Measurements from ENCODE around the gene CLEC18B. TPM values are rescaled to one million over a fixed set of nuclear protein-coding genes. Genes with fewer than 3 reads are reported as not detected.
"Not testable (repeated sequence)": the region's sequence is repeated elsewhere in the genome, so short reads cannot be mapped to it uniquely, and the experiment has no call there.

The CLEC18B gene
- total RNA-seq, 4 donors from 2014 or later: 0.69 TPM; not detected in 3

DNA sequence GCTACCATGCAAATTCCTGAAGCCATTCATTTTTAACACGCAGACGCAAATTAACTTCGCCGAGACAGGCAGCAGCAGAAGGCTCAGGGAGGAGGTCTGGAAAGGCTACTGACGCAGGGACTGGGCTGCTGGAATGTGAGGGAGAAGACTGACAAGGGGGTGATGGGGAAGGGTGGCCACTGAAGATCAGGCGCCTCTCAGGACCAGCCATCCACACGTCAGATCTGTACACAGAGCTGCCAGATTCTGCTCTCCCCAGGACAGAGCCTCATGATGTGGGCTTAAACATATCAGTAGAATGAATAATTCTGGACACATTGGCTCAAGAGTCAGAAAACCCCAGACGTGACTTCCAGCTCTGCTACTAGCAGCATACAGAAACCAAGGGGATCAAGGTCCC, 25.6 kb upstream of the CLEC18B start:
- H3K27ac ChIP-seq: no peak overlapping the region
- no peaks in the 10 kb centered on the region for H3K27me3 ChIP-seq
- TF ChIP-seq POLR2A (IDR thresholded peaks at IDR 0.05): no peak
- TF ChIP-seq, protein P1, sequence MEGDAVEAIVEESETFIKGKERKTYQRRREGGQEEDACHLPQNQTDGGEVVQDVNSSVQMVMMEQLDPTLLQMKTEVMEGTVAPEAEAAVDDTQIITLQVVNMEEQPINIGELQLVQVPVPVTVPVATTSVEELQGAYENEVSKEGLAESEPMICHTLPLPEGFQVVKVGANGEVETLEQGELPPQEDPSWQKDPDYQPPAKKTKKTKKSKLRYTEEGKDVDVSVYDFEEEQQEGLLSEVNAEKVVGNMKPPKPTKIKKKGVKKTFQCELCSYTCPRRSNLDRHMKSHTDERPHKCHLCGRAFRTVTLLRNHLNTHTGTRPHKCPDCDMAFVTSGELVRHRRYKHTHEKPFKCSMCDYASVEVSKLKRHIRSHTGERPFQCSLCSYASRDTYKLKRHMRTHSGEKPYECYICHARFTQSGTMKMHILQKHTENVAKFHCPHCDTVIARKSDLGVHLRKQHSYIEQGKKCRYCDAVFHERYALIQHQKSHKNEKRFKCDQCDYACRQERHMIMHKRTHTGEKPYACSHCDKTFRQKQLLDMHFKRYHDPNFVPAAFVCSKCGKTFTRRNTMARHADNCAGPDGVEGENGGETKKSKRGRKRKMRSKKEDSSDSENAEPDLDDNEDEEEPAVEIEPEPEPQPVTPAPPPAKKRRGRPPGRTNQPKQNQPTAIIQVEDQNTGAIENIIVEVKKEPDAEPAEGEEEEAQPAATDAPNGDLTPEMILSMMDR (IDR thresholded peaks at IDR 0.05): no peak
- no peak overlapping the region for H3K4me3 ChIP-seq
- peaks cover 0 to 3% of the 10 kb centered on the region in 2 donors for H3K4me1 ChIP-seq
- H3K36me3 ChIP-seq: no peaks in the 10 kb centered on the region
- no peak for DNase-seq
- intact Hi-C loops (cut with DNase I; ENCODE audit: low total_unique reads): no loop called here
- H3K9me3 ChIP-seq: no peaks in the 10 kb centered on the region

DNA sequence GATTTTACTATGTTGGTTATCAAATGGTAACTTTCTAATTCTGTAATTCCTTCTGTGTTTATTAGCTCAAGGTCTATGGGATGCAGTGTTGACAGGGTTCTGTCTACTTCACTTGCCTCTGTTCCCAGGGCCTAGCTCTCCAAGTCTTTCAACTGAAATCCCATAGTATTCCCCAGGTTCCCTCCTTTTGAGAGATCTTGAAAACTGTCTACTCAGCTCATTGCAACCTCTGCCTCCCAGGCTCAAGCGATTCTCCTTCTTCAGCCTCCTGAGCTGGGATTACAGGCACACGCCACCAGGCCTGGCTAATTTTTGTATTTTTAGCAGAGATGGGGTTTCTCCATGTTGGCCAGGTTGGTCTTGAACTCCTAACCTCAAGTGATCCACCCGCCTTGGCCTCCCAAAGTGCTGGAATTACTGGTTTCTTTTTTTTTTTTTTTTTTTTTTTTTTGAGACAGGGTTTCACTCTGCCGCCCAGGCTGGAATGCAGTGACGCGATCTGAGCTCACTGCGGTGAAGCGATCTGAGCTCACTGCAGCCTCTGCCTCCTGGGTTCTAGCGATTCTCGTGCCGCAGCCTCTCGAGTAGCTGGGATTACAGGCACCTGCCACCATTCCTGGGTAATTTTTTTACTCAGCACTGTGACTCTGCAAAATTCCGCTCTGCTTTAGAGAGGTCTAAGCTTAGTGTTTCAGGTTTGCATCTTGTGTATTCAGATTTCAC, 22.5 kb upstream of the CLEC18B start:
- H3K27ac ChIP-seq; H3K27me3 ChIP-seq; H3K9me3 ChIP-seq; H3K36me3 ChIP-seq; H3K4me3 ChIP-seq; H3K4me1 ChIP-seq; DNase-seq; intact Hi-C loops (cut with DNase I; ENCODE audit: low total_unique reads): not testable (repeated sequence)

DNA sequence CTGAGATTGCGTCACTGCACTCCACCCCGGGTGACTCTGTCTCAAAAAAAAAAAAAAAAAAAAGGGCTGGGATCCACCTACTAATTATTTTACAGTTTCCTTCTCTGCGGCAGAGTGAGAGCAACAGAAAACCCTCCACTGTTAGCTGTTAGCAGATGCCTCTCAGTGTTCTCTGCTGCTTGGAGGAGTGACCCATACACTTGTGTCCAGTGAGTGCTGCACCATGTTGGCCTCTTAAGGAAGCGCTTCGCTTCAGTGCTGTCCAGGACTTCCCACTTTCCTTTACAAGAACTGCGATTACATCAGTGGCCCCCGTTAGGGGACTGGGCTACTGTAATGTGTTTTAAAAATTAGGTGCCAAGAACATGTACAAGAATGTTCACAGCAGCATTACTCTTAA, 18.4 kb upstream of the CLEC18B start:
- Histone ChIP-seq H3K36me3 (no peaks in the 10 kb centered on the region), H3K27ac (no peak overlapping the region), H3K27me3 (no peaks in the 10 kb centered on the region), H3K4me3 (no peak overlapping the region), H3K9me3 (no peaks in the 10 kb centered on the region), H3K4me1 (no peaks in the 10 kb centered on the region)
- intact Hi-C loops (cut with DNase I; ENCODE audit: low total_unique reads): no loop called here
- DNase-seq: no peak
- no peak for TF ChIP-seq POLR2A (IDR thresholded peaks at IDR 0.05)
- TF ChIP-seq, protein P1 (IDR thresholded peaks at IDR 0.05): no peak

DNA sequence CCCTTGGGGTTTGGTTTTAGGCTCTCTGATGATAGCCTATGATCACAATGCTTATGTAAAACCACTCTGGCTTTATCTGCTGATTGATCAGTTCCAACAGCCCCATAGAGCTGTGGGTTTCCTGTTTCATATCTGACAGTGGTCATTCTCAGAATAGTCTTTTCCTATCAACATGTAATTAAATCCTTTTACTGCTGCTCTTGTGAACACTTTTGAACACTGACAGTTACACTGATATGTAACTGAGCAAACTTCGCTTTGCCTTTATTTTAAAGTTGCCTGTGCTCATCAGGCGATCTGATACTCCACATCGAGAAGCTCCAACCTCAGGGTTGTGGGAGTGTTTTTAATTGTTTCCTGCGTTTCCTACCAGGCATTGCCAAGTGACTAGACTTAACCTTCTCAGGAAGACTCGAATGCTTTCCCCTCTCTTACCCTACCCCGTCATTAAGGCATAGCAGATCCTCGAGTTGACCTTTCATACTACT, 17.3 kb upstream of the CLEC18B start:
- Histone ChIP-seq H3K4me3 (no peak overlapping the region), H3K9me3 (no peaks in the 10 kb centered on the region), H3K4me1 (no peaks in the 10 kb centered on the region), H3K27me3 (no peaks in the 10 kb centered on the region), H3K36me3 (no peaks in the 10 kb centered on the region), H3K27ac (no peak overlapping the region)
- intact Hi-C loops (cut with DNase I; ENCODE audit: low total_unique reads): no loop called here
- DNase-seq: no peak
- no peak for TF ChIP-seq POLR2A (IDR thresholded peaks at IDR 0.05)
- TF ChIP-seq, protein P1 (IDR thresholded peaks at IDR 0.05): no peak

DNA sequence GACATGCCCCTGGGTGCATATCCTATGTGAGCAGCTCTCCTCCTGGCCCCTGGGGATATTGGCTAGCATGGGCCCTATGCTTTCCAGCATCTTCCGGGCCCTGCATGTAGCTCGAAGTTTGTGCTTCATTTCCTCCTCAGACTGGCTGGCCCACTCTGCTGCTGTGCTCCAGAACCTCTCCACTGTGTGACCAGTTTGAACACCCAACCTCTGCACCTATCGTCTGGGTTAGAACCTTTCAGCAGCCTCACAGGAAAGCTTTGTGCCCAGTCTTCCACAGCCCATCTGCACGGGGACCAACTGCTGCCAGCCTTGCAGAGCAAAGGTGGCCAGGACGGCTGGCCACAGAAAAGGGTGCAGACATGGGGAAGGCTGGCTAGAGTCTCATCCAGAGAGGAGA, 10.2 kb upstream of the CLEC18B start:
- no peak for TF ChIP-seq POLR2A (IDR thresholded peaks at IDR 0.05)
- TF ChIP-seq, protein P1 (IDR thresholded peaks at IDR 0.05): no peak
- no peaks in the 10 kb centered on the region for H3K36me3 ChIP-seq
- H3K27ac ChIP-seq: no peak overlapping the region
- no peak for DNase-seq
- H3K9me3 ChIP-seq: no peaks in the 10 kb centered on the region
- intact Hi-C loops (cut with DNase I; ENCODE audit: low total_unique reads): no loop called here
- no peaks in the 10 kb centered on the region for H3K4me1 ChIP-seq
- no peaks in the 10 kb centered on the region for H3K27me3 ChIP-seq
- no peak overlapping the region for H3K4me3 ChIP-seq
